LoVo (cell line): Measurements from ENCODE around the gene RPP21.
"Not testable (repeated sequence)": the region's sequence is repeated elsewhere in the genome, so short reads cannot be mapped to it uniquely, and the experiment has no call there.

ENCODE experiments used
- DNase-seq: peaks from one replicate; pipeline ENCODE4 v3.0.0-alpha.2; 2016; ENCODE audit warnings: low spot score

The RPP21 gene

DNA sequence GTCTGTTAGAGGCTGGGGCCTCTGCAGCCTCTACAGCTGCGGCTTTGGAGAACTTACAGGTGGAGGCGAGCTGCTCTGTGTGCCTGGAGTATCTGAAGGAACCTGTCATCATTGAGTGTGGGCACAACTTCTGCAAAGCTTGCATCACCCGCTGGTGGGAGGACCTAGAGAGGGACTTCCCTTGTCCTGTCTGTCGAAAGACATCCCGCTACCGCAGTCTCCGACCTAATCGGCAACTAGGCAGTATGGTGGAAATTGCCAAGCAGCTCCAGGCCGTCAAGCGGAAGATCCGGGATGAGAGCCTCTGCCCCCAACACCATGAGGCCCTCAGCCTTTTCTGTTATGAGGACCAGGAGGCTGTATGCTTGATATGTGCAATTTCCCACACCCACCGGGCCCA, 15.6 kb upstream of the RPP21 start:
- DNase-seq, result no peak

DNA sequence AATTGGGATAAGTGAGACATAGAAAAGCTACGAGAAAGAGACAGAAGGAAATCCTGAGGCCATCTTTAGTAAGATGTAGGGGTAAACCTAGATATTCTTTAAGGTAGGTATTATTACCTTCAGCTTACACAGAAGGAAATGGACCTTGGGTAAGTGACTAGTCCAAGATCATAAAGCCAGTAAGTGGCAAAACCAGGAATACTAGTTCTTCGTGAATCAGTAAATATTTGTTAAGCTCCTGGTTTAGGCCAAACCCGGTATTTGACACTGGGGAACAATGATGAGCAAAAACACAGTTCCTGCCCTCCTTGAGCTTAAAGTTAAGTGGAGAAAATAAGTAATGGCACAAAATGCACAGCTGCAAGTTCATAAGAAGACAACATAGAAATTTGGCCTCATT, 13.0 kb upstream of the RPP21 start:
- no peak for DNase-seq

DNA sequence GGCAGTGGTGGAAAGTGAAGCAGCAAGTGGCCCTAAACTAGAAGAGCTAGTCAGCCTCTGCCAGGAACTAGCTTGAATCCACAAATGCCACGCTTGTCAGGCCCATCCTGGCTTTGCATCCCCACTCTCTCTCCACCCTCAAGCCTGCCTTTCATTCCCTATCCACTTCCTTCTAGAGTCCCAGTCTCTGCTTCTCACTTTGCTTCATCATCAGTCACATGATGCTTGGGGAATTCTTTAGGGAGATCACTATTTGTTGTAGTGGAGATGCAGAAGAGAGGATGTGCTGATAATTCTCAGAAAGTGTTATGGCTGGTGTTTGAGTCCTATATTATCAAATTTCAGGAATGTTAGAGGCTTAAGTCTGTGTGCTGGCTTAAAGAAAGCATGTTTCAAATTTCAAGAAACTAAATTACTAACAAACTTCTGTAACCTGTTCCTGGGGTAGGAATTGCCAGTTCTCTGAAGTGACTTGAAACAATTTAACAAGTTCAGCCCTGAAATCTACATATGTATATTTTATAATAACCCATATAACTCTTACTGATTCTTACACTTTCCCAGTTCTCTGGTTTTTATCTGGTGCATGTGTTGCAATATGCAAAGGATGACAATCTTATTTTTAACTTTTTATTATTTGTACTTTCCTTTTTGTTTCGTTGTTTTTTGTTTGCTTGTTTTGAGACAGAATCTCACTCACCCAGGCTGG, 10.7 kb upstream of the RPP21 start:
- DNase-seq, result no peak

DNA sequence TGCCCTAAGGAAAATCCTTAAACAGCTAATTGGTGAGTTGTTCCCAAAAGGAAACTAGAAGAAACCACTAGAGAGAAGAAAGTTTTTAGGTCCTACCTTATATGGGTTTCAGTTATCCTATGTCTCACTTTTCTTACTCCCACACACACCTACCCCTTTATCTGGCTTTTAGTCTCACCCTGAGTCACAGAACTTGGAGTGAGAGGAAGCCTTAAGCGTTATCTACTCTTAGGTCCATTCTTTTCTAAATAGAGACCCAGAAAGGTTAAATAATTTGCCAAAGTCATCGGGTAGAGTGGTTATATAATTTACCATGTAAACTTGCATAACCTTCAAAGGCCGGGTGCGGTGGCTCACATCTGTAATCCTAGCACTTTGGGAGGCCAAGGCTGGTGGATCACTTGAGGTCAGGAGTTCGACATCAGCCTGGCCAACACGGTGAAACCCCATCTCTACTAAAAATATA, 4.3 kb upstream of the RPP21 start:
- no peak for DNase-seq

DNA sequence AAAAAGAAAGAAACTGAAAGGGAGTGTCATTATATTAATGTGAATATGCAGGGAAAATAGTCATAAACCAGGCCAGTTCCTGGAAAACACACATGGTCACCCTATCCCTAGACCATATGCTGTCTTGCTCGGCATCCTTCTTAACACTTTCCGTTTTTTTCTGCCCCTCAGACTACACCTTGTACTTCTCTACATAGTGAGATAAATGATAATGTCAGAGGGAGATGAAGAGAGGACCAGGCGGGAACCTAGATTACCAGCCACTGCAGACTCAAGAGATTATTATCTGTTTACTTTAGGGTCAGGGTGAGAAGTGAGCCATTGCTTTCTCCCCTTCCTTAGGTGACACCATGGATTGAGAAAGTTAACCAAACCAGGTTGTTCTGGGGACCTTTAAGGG, 3.7 kb upstream of the RPP21 start:
- no peak for DNase-seq

DNA sequence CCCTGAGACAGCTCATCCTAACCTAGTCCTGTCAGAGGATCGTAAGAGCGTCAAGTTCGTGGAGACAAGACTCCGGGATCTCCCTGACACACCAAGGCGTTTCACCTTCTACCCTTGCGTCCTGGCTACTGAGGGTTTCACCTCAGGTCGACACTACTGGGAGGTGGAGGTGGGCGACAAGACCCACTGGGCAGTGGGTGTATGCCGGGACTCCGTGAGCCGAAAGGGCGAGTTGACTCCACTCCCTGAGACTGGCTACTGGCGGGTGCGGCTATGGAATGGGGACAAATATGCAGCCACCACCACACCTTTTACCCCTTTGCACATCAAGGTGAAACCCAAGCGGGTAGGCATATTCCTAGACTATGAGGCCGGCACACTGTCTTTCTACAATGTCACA, 3.2 kb upstream of the RPP21 start:
- no peak for DNase-seq

DNA sequence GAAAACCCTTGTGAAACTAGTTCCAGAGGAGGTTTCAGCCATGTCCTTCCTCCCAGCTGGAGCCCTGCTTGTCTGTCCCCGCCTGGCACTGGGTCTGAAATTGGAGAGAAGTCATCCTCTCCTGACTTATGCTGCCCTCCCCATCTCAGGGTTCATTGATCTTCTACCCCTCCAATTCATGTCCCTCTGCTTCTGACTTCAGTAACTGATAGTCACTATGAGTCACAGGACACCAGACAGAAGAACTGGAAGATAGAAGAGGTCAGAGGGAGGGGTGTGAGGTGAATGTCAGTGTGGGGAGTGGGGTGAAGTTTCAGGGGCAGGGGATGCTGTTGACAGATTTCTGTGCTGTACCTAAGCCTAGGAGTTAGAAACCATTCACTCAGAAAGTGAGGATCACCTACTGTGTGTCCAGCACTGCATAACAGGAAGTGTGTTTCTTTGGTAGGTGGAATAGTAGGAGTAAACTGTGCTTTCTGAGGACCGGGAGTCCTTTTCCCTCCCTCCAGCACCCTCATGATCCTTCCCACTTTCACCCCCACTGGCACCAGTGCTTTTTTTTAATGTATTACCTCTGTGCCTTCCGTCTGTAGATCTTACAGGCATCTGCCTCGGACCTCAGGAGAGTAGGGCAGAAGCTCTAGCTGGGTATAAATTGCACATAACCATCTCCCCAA, 627 bp upstream of the RPP21 start:
- DNase-seq, result no peak

DNA sequence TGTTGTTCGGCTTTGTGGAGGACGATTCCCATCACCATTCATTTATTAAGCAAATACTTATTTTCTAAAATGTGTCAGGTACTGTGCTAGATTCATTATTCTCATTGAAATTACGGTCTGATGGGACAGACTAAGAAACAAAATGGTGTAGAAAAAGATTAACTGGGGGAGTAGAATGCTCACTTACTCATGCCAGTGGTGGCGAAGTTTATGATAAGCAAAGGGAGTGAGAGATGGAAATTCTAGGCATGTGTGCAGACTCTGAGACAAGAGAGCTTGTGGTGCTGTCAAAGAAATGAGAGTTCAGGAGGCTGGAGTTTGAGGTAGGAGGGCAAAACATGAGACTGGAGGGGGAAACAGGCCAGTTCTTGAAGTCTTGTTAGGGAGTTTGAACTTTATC, 896 bp downstream of the RPP21 start:
- DNase-seq, result no peak

DNA sequence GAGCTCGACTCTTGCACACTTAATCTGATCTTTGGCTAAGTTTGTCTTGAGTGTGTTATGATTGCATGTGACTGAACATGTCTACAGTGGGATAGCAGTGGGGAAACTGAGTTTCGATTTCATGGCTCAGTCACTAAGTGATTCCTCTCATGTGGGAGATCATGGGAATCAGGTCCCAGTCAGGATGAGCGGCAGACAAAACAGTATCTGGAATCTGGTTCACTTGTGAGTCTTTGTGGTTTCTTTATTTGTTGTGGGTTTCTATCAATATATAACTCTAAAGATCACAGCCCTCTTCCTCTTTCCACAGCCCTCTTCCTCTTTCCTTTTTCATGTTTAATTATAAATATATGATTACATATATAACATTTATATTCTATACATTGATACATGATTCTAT, 4.0 kb downstream of the RPP21 start:
- no peak for DNase-seq

DNA sequence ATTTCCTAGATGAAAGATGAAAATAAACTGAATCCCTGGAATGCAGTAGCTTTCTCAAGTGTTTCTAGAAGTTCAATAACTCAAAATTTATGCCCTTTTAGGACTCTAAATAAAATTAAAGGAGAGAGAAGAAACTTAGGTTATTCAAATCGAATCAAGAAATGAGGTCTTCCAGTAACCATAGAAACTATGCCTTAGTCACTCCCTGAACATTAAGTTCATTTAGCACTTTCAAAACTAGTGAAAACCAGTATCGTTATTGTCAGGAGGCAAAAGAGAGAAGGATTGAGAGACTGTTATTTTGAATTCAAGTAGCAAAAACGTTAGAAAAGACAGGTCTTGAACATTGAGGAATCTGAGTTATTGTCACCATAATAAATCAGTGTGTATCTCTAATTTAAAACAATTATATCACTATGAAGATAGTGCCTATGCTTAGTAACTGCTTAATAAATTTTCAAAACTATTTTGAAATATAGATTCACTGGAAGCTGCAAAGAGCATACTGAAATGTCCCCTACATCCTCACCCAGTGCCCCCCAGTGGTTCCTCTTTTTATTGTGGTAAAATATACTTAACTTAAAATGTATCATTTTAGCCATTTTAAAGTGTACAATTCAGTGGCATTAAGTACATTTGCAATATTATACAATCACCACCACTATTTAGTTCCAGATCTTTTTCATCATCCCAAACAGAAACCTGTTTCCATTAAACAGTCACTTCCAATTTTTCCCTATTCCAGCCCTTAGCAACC, 4.6 kb downstream of the RPP21 start:
- DNase-seq, result no peak

DNA sequence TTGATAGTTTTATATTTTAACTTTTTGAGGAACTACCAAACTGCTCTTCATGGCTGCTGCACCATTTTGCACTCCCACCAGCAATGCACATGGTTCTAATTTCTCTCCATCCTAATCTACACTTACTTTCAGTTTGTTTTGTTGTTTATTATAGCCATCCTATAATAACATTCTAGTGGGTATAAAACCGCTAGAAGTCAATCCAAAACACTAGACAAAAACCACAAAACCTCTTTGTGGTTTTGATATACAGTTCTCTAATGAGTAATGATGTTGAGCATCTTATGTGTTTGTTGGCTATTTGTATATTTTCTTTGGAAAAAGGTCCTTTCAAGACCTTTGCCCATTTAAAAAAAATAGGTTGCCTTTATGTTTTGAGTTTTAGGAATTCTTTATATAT, 5.6 kb downstream of the RPP21 start:
- DNase-seq, result no peak

DNA sequence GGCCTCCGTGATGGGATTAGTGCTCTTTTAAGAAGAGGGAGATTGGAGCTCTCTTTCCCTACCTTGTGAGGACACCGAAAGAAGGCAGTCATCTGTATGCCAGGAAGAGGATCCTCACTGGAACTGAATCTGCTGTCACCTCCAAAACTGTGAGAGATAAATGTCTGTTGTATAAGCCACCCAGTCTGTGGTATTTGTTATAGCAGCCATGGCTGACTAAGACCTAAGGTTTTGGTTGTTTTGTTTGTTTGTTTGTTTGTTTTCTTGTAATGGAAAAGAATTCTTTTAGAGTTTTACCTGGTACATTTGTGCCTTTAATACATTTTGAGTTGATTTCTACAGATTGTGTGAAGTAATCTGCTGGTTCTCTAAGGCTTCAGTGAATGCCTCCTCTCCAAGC, 7.6 kb downstream of the RPP21 start:
- no peak for DNase-seq

DNA sequence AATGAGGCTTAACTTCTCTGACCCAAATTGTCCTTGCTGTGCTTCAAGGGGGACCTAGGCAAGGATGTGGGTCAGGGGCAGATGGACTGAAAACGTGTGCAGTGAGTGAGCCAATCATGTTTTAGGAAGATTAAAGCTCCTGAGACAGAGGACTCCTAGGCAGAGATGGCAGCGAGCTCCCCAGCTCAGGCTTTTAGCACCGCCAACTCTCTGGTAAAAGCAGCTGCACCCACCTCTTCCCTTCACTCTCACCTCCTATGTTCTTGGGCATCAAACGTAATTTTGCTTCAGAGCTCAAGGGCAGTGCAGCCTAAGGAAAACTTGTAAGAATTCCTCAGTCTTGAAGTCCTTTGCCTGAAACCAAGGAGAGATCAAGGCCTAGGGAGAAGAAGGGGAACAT, 10.3 kb downstream of the RPP21 start:
- no peak for DNase-seq

DNA sequence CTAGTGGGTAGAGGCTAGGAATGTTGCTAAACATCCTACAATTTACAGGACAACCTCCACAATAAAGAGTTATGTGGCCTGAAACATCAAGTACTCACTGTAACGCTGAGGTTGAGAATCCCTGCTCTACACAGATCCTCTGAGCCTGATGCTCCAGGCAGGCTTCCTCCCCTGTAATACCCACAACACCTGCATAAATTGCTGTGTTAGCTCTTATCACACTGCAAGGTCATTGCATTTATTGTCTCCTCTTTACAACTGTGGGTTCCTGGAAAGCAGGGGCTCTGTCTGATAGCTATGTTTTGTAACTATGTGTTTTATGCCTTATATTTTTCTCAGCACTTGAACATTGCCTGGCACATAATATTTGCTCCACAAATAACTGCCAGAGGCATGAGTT, 11.6 kb downstream of the RPP21 start:
- no peak for DNase-seq

DNA sequence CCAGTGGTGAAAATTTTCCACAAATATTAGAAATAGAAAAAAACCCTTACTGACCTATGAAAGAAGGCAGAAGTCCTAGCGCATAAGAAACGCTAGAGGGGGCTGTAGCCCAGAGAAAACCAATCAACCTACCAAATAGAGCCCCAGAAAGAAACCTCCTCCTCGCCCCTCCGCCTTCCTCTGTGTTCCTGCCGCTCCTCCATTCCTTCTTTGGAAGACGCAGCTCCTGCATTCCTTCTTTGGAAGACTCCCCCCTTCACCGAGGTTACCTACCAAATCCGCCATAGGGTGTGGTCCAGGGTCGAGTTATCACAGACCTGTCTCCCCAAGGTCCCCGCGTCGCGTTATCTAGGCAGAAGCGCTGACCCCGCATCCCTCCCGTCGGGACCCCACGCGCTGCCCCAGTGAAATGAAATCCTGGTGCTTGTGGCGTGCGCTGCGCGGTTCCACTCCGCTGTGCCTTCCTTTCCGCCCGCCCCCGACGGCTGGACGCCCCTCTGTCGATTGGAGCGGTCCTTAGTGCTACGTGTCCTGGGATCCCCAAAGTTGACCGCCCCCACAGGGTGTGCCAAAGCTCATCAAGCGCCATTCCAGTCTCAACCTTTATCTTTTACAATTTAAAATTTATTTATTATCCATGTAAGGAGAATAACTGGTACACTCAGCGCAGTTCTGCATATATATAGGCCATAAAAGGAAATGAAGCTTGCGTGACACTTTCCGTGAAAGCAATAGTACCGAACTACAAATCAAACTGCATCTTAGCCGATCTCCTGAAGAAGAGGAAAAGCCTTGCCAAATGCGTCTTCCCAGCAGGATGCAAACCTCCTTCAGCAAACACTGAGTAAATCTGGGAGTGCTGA, 13.0 kb downstream of the RPP21 start:
- peak; percentile 26 for DNase-seq

DNA sequence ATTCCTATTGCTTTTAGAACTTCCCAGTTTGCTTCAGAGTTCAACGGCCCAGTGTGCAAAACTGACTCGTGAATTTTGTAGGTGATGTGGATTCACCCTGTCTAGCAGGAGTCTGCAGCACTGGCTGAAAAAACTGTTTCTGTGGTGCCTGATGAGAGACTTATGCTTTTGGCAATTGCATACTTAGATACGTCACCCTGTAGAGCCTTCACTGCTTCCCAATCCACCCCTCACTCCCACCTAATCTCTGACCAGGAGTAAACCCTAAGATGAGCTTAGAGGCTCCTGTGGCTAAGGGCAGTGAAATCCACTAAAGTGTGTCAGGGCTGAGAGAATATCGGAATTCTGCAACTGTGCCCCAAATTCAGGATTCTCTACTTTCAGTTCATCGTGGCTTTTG, 14.3 kb downstream of the RPP21 start:
- no peak for DNase-seq

DNA sequence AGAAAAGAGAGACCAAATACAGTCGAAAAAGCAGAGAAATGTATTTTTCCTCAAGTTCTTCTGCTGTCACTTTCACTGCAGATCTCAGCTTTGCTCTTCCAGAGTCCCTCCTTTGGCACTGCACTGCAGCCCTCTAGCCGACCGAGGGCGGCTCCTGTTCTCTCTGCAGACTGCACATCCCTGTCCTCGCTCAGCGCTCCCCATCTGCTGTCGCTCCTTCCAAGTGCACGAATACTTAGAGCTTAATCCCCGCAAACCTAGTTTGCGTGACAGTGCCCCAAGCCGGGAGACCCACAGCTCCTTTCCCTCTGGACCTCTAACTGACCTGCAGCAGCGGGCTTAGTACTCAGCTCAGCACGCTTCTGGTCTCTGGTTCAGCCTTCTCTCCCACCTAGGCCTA, 15.2 kb downstream of the RPP21 start:
- no peak for DNase-seq

DNA sequence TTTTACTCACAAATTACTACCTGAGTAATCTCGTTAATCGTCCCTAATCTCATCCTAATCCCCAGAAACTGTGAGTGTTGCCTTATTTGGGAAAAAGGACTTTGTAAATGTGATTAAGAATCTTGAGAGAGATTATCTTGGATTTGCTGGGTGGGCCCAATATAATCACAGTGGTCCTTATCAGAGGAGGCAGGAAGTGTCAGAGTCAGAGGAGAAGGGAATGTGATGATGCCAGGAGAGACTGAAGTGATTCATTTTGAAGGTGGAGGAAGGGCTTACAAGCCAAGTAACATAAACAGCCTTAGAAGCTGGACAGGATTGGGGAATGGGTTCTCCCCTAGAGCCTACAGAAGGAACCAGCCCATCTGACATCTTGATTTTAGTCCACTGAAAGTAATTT, 16.7 kb downstream of the RPP21 start:
- DNase-seq, result no peak

DNA sequence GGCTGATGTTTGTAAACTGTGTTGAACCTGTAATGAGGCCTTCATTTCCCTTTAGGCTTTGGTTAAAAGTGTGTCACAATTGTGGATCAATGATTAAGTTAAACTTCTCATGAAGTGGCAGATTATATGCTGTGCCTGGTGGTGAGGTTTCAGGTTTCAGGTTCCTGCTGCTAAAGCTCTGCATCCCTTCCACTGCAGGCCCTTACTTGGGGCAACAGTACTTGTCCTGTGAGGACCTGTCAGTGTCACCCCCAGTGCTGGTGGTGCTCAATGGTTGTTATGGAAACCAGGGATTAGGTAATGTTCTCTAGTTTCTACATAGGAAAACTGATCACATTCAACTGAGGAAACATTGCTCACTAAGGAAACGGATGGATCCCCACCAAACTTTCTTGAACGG, 18.5 kb downstream of the RPP21 start:
- no peak for DNase-seq

DNA sequence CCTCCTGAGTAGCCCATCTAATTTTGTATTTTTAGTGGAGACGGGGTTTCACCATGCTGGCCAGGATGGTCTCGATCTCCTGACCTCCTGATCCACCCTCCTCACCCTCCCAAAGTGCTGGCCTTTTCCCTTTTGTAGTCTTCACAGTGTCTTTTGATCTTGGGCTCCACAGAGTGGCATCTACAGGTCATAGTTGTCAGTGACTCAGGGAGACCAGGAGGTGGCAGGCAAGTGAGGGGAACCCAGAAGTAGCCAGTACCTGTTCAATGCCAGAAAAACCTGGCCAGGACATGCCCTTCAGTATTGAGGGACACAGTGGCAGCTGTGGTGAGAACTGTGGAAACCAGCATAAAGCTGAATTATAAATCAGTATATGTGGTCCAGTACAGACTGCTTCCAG, 19.6 kb downstream of the RPP21 start:
- no peak for DNase-seq

DNA sequence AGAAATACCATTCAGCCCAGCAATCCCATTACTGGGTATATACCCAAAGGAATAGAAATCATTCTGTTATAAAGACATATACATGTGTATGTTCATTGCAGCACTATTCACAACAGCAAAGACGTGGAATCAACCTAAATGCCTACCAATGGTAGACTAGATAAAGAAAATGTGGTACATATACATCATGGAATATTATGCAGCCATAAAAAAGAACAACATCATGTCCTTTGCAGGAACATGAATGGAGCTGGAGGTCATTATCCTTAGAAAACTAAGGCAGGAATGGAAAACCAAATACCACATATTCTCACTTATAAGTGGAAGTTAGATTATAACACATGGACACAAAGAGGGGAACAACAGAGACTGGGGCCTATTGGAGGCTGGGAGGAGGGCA, 24.3 kb downstream of the RPP21 start:
- not testable (repeated sequence) for DNase-seq

DNA sequence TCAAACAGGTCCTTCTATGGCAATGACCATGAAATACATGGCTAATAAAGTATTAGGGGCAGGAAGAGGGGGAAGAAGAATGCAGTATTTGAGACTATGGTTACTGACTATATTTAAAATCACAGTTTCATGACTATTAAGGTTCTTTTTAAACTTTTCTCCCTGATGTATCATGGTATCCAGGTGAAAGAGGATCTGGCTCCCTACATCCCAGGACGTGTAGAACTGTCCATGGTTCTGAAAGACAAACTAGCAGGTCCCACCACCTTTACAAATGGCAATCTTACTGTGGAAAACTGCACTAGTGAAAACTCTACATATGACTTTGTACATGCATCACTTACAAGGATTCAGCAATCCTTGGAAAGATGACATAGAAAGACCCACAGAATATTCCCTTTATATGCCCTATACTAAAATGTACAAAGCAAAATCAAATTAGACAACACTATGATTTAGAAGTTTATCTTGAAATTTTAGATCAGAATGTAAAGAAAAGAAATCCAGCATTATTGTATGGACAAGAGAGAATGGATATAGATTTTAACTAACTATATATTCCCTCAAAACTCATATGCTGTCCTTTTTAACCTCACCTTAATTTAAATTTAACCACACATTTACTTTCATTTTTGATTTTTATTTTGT, 33.5 kb downstream of the RPP21 start:
- DNase-seq, result peak; percentile 43
